Thymus (tissue), 11 donors: ENCODE results near the gene ODAD4. TPM values are rescaled to one million over a fixed set of nuclear protein-coding genes. Genes with fewer than 3 reads are reported as not detected.

Experiments used
- DNase-seq, 9 donors: peaks; one replicate each; pipeline ENCODE4 v3.0.0-alpha.2; 2013; ENCODE audit warnings: low spot score in 9 of 9, low read depth in 6 of 9, missing footprints in 1 of 9
- H3K27ac ChIP-seq, 2 donors: one replicate each; pipeline ENCODE4 v1.5.1; 2013; ENCODE audit warnings: control low read depth in 1 of 2, low read depth in 1 of 2, low read length in 1 of 2, mild to moderate bottlenecking in 1 of 2, moderate library complexity in 1 of 2
- H3K27me3 ChIP-seq, 2 donors: one replicate each; pipeline ENCODE4 v1.5.1; 2013; ENCODE audit warnings: low read length in 1 of 2; ENCODE audit not compliant: control insufficient read depth in 2 of 2, insufficient read depth in 1 of 2
- H3K36me3 ChIP-seq, 2 donors: one replicate each; pipeline ENCODE4 v1.5.1; 2013; ENCODE audit warnings: low read length in 1 of 2, mild to moderate bottlenecking in 1 of 2, moderate library complexity in 1 of 2; ENCODE audit not compliant: control insufficient read depth in 2 of 2, insufficient read depth in 2 of 2
- H3K4me1 ChIP-seq, 2 donors: one replicate each; pipeline ENCODE4 v1.5.1; 2013; ENCODE audit warnings: low read length in 2 of 2; ENCODE audit not compliant: control insufficient read depth in 2 of 2, insufficient read depth in 2 of 2
- H3K4me3 ChIP-seq, 2 donors: one replicate each; pipeline ENCODE4 v1.5.1; 2013; ENCODE audit warnings: low read length in 2 of 2, control low read depth in 1 of 2, mild to moderate bottlenecking in 1 of 2
- H3K9me3 ChIP-seq, 2 donors: one replicate each; pipeline ENCODE4 v1.5.1; 2013; ENCODE audit warnings: low read length in 1 of 2, mild to moderate bottlenecking in 1 of 2; ENCODE audit not compliant: control insufficient read depth in 2 of 2, insufficient read depth in 1 of 2
- WGBS: extraction: QIAGEN DNeasy Blood & Tissue Kit; methylation state at CpG from one replicate; pipeline ENCODE4 v1.1.7; 2013; 5-methylcytosine and 5-hydroxymethylcytosine counted together
- polyA plus RNA-seq: library from polyadenylated mRNA; stranded (reverse); fragments of 200-250 nt; gene quantifications from one replicate; pipeline ENCODE4 v1.2.3, GENCODE V29; 2013
- total RNA-seq: library from RNA; stranded (reverse); fragments of 120-200 nt; gene quantifications from one replicate; pipeline ENCODE4 v1.2.4, GENCODE V29; 2013
- donor health status: healthy.

Gene ODAD4
- total and polyA plus RNA-seq, 2 donors, result 0.61 to 1.4 TPM

DNA sequence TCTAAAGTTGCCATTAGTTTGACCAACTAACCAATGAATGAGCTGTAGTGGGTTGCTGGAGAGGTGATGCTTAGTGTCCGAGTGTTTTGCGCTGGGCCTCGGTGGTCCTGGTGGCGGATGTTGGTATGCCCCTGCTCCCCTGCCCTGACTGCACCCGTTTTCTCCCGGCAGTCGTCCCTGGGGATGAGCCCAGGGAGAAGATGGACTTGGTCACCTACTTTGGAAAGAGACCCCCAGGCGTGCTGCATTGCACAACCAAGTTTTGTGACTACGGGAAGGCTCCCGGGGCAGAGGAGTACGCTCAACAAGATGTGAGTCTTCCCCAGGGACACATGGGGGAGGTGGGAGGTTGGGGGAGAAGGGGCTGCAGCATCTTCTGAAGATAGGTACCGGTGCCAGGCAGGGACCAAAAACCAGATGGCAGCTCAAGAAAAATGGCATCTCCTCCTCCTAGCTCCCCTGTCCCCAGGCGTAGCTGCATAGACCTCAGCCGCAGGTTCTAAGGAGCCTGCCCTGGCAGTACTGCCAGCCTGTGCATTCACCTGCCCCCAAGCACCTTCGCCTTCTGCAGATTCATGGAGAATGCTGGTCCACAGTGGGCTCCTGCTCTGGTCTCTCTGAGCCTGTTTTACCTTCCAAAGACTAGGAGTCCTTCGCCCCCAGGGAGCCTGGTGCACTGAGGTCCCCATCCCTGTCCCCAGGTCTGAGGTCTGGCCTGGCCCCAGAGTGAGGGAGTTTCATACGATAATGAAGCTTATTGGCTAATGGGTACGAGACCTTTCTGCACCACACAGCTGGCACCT, 41.5 kb downstream of the ODAD4 start:
- H3K4me1 ChIP-seq, result peaks cover 8 to 15% of the 10 kb centered on the region in 2 donors
- H3K27me3 ChIP-seq, result no peaks in the 10 kb centered on the region
- 92% methylated on average over 18 of the region's 18 CpGs for WGBS
- no peak overlapping the region for H3K4me3 ChIP-seq
- H3K36me3 ChIP-seq, result peaks cover 67 to 78% of the 10 kb centered on the region in 2 donors
- no peaks in the 10 kb centered on the region for H3K9me3 ChIP-seq
- H3K27ac ChIP-seq, result no peak overlapping the region
- DNase-seq, result no peak

- Histone ChIP-seq H3K9me3 (no peaks in the 10 kb centered on the region), H3K36me3 (peaks cover 76 to 87% of the 10 kb centered on the region in 2 donors), H3K27me3 (no peaks in the 10 kb centered on the region), H3K4me3 (no peak overlapping the region), H3K27ac (no peak overlapping the region), H3K4me1 (peaks cover under 1 to 8% of the 10 kb centered on the region in 2 donors)
- WGBS, result 94% methylated on average over 22 of the region's 22 CpGs
- no peak for DNase-seq
These were observed 42.4 kb downstream of the ODAD4 start for GRCh38 chr17:41972571-41973407.

- 97% methylated on average over 19 of the region's 19 CpGs for WGBS
- Histone ChIP-seq H3K36me3 (peaks cover 77 to 88% of the 10 kb centered on the region in 2 donors), H3K4me1 (peaks cover 0 to 4% of the 10 kb centered on the region in 2 donors), H3K4me3 (no peak overlapping the region), H3K9me3 (no peaks in the 10 kb centered on the region), H3K27ac (no peak overlapping the region), H3K27me3 (no peaks in the 10 kb centered on the region)
- DNase-seq, result no peak
These were observed 43.0 kb downstream of the ODAD4 start for GRCh38 chr17:41973408-41973811.

GRCh38 chr17:41974031-41974430, 43.6 kb downstream of the ODAD4 start:
- Histone ChIP-seq H3K27me3 (no peaks in the 10 kb centered on the region), H3K4me1 (peaks cover 0 to 4% of the 10 kb centered on the region in 2 donors), H3K27ac (no peak overlapping the region), H3K4me3 (no peak overlapping the region), H3K9me3 (no peaks in the 10 kb centered on the region), H3K36me3 (peaks cover 77 to 87% of the 10 kb centered on the region in 2 donors)
- DNase-seq, result no peak
- WGBS, result 89% methylated on average over 6 of the region's 6 CpGs

DNA sequence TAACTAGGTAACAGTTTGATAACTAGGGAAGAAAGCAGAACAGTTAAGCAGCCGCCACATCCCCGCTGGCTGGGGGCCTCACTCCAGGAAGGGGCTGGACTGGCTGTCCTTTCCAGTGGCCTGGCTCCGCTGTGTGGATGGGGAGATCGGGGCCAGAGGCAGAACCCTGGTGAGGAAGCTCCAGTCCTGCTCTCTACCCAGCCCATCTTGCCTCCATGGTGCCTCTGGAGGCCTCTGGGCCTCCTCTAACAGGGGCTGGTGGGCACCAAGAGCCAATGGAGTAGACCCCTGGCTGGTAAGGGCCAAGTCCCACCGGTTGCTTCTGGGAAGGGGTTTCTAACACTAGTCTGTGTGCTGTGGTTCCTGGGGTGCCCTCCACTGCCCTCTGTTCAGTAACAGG, 44.2 kb downstream of the ODAD4 start:
- Histone ChIP-seq H3K4me1 (peaks cover 0 to 4% of the 10 kb centered on the region in 2 donors), H3K4me3 (no peak overlapping the region), H3K36me3 (peaks cover 78 to 85% of the 10 kb centered on the region in 2 donors), H3K27me3 (no peaks in the 10 kb centered on the region), H3K9me3 (no peaks in the 10 kb centered on the region), H3K27ac (no peak overlapping the region)
- WGBS, result 97% methylated on average over 5 of the region's 5 CpGs
- no peak for DNase-seq

- Histone ChIP-seq H3K27me3 (no peaks in the 10 kb centered on the region), H3K4me3 (no peak overlapping the region), H3K9me3 (no peaks in the 10 kb centered on the region), H3K27ac (no peak overlapping the region), H3K36me3 (peaks cover 83 to 87% of the 10 kb centered on the region in 2 donors), H3K4me1 (peaks cover 0 to 4% of the 10 kb centered on the region in 2 donors)
- WGBS, result 97% methylated on average over 9 of the region's 9 CpGs
- DNase-seq, result no peak
These were observed 45.0 kb downstream of the ODAD4 start for GRCh38 chr17:41975099-41976083.

DNA sequence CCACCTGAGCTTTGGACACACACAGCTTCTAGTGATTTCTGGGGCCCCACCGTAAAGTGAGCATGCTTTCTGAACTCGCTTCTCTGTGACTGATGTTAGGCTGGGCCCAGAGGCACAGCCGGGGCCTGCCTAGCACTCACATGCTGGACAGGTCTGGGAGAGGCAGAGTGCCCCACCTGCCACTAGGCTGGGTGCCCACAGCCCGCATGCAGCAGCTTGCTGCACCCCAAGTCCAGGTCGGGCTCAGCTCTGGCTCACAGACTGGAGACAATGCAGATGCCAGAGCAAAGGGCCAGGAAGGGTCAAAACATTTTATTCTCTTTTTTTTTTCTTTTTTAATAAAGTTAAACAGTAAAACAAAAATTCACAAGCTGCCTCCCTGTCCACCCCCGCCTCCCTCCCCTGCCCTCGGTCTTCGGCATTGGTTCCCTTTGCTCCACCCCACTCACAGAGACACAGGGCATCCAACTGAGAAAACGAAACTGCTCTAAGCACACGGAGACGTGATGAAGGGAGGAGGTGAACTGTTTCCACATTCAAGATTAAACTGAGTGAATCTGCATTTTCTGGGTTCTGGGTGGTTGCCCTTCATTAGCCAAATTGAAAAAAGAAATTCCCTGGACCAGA, 45.8 kb downstream of the ODAD4 start:
- H3K9me3 ChIP-seq, result no peaks in the 10 kb centered on the region
- no peak overlapping the region for H3K4me3 ChIP-seq
- H3K27me3 ChIP-seq, result no peaks in the 10 kb centered on the region
- no peaks in the 10 kb centered on the region for H3K4me1 ChIP-seq
- 90% methylated on average over 11 of the region's 11 CpGs for WGBS
- H3K36me3 ChIP-seq, result peaks cover 88 to 92% of the 10 kb centered on the region in 2 donors
- H3K27ac ChIP-seq, result no peak overlapping the region
- no peak for DNase-seq

DNA sequence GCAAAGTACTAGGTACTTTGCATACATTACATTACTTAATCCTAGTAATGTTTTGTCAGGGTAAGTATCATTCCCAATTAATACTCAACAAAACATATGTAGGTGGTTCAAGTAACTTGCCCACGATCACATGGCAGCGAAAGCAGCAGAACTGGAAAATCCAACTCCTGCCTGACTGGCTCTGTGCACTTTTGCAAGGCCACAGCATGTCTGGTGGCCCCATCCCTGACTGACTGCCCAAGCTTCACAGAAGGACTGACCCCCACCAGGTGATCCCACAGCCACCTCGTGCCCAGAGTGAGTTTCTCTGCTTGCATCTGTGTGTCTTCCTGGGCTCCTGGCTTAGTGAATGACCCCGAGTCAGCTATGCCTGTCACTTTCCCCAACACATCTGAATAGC, 47.6 kb downstream of the ODAD4 start:
- 95% methylated on average over 4 of the region's 4 CpGs for WGBS
- peaks cover 89 to 91% of the 10 kb centered on the region in 2 donors for H3K36me3 ChIP-seq

More for the DNA sequence above, 47.6 kb downstream of the ODAD4 start:
- no peak for DNase-seq
- Histone ChIP-seq H3K27ac (peak overlapping the region in 1 of 2 donors; percentile 46), H3K4me3 (no peak overlapping the region), H3K27me3 (no peaks in the 10 kb centered on the region), H3K4me1 (no peaks in the 10 kb centered on the region), H3K9me3 (no peaks in the 10 kb centered on the region)
